Cardiac fibroblast (primary cell): ENCODE results near the gene TSPAN18.

ENCODE experiments used
- DNase-seq, 2 donors: peaks; one replicate each; pipeline versions ENCODE4 v3.0.0 to v3.0.0-alpha.2; 2010; ENCODE audit warnings: low read depth in 2 of 2
- H3K4me3 ChIP-seq, 2 donors: replicated peaks in 1 of 2; 1 replicate in 1 of 2; 2 replicates in 1 of 2; pipeline ENCODE4 v1.5.1; 2011; ENCODE audit warnings: low read depth in 2 of 2, low read length in 2 of 2, mild to moderate bottlenecking in 2 of 2, moderate library complexity in 1 of 2
- CTCF ChIP-seq: IDR thresholded peaks from one replicate; pipeline ENCODE4 v1.5.1; 2011; ENCODE audit warnings: low read depth, mild to moderate bottlenecking, low read length, inconsistent platforms

Gene TSPAN18

GRCh38 chr11:44923806-44924205 is 197.0 kb downstream of the TSPAN18 start:
- TF ChIP-seq CTCF: no peak
- no peak for DNase-seq

GRCh38 chr11:44926036-44926435 is 199.3 kb downstream of the TSPAN18 start:
- no peak for TF ChIP-seq CTCF
- DNase-seq: no peak
- no peak overlapping the region for H3K4me3 ChIP-seq

More at GRCh38 chr11:44923806-44924205, 197.0 kb downstream of the TSPAN18 start:
- no peak overlapping the region for H3K4me3 ChIP-seq

- peak; percentile 91 for TF ChIP-seq CTCF
Measured at GRCh38 chr11:44927174-44927661, 200.5 kb downstream of the TSPAN18 start.

GRCh38 chr11:44928144-44928543 is 201.4 kb downstream of the TSPAN18 start:
- TF ChIP-seq CTCF: no peak
- H3K4me3 ChIP-seq: no peak overlapping the region
- DNase-seq: no peak

More at GRCh38 chr11:44927174-44927661, 200.5 kb downstream of the TSPAN18 start:
- no peak overlapping the region for H3K4me3 ChIP-seq
- DNase-seq: peak; percentile 78 to 81

- H3K4me3 ChIP-seq: no peak overlapping the region
- no peak for TF ChIP-seq CTCF
Measured at GRCh38 chr11:44928816-44929215, 202.1 kb downstream of the TSPAN18 start.

GRCh38 chr11:44930588-44931302 is 204.0 kb downstream of the TSPAN18 start:
- no peak for DNase-seq
- no peak for TF ChIP-seq CTCF
- H3K4me3 ChIP-seq: no peak overlapping the region

More at GRCh38 chr11:44928816-44929215, 202.1 kb downstream of the TSPAN18 start:
- DNase-seq: no peak
